Measurements from ENCODE around the gene RRP1B. TPM values are rescaled to one million over a fixed set of nuclear protein-coding genes. Genes with fewer than 3 reads are reported as not detected.
A peak's percentile ranks its signal among the peaks of the same experiment; 100 is the strongest.

Gene RRP1B
- total RNA-seq, 1 experiment from 2014 or later: 55.9 TPM

DNA sequence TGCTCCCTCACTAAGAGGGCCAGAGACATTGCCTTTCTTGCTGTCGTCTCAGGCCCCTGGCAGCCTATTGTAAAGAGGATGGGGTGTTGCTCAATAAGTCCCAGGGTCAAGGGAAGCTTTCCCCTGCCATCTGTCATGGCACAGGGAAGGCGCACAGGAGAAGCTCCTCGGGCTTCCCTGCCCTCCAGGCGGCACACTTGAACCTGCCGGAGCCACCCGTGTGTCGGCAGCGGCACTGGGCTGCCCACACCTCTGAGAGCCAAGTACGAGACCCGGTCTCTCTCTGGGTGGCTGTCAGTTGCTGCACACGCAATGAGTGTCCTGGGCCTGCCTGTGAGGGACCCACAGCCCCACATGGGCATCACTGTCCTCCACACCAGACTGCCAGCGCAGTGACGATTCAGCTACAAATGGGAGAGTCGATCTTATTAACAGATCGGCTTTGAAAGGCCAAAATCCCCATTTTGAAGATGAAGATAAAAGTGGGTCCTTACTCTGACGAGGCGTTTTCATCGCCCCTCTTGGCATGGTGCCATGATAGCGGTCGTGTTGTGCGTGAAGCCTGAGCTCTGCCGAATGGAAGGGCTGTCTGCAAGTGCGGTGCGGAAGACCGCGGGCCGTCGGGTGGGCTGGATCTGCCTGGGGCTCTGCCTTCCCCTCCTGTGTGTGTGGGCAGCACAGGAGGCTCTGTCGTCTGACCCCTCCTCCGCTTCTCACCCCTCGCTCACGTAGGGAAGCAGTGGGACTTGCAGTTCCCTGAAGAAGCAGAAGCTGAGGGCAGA is 30.4 kb downstream of the RRP1B start:
- ChIA-PET RAD21 (ENCODE audit: low non-redundant PET in 1 of 2, low total read pairs in 2 of 2, uncharacterized antibody in 2 of 2, unreplicated experiment in 2 of 2) (no interaction called here), POLR2A (no interaction called here), CTCF (no interaction called here)
- 0 out of 2 replicates have a peak, but pooled peaks cover 4% of the 10 kb centered on the region for H3K79me2 ChIP-seq (ENCODE audit: insufficient read depth, low read length)
- no peak overlapping the region for H3K9ac ChIP-seq (ENCODE audit: low read length)
- no peak overlapping the region for H3K27ac ChIP-seq (ENCODE audit: low read depth, low read length)
- H3K36me3 ChIP-seq (ENCODE audit: control insufficient read depth in 1 of 2, insufficient read depth in 2 of 2, low read length in 2 of 2): peaks cover 54 to 79% of the 10 kb centered on the region in 2 experiments; a peak in 3 of 4 replicates
- H3K9me3 ChIP-seq (ENCODE audit: control insufficient read depth in 1 of 2, insufficient read depth in 1 of 2, low read depth in 1 of 2, low read length in 2 of 2): no peaks in the 10 kb centered on the region
- no peak overlapping the region for H3K4me2 ChIP-seq (ENCODE audit: low read length)
- no peak overlapping the region for H3K4me3 ChIP-seq (replicated peaks in 1 of 2; ENCODE audit: low read depth in 1 of 2, low read length in 2 of 2)
- DNase-seq (ENCODE audit: low read depth, low spot score) (no peak), ATAC-seq (0 out of 2 replicates have a peak, but pooled peaks have one; percentile 15)
- H4K20me1 ChIP-seq (ENCODE audit: insufficient read depth): no peaks in the 10 kb centered on the region
- H3K4me1 ChIP-seq (ENCODE audit: control insufficient read depth in 1 of 2, insufficient read depth in 2 of 2, low read length in 2 of 2): no peaks in the 10 kb centered on the region
- BruUV-seq (replicated peaks): no TSS peak
- TF ChIP-seq, protein P1, sequence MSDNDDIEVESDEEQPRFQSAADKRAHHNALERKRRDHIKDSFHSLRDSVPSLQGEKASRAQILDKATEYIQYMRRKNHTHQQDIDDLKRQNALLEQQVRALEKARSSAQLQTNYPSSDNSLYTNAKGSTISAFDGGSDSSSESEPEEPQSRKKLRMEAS (IDR thresholded peaks at IDR 0.05): no peak
- no peak for TF ChIP-seq TCF7L2 (IDR thresholded peaks at IDR 0.05; ENCODE audit: borderline replicate concordance, extremely low read depth, insufficient read depth, insufficient read length)
- TF ChIP-seq, protein P2, sequence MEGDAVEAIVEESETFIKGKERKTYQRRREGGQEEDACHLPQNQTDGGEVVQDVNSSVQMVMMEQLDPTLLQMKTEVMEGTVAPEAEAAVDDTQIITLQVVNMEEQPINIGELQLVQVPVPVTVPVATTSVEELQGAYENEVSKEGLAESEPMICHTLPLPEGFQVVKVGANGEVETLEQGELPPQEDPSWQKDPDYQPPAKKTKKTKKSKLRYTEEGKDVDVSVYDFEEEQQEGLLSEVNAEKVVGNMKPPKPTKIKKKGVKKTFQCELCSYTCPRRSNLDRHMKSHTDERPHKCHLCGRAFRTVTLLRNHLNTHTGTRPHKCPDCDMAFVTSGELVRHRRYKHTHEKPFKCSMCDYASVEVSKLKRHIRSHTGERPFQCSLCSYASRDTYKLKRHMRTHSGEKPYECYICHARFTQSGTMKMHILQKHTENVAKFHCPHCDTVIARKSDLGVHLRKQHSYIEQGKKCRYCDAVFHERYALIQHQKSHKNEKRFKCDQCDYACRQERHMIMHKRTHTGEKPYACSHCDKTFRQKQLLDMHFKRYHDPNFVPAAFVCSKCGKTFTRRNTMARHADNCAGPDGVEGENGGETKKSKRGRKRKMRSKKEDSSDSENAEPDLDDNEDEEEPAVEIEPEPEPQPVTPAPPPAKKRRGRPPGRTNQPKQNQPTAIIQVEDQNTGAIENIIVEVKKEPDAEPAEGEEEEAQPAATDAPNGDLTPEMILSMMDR (IDR thresholded peaks at IDR 0.05 in 2 of 3, conservative IDR thresholded peaks at IDR 0.05 in 1 of 3; ENCODE audit: borderline replicate concordance in 1 of 3, insufficient read depth in 1 of 3, low read depth in 2 of 3, low read length in 2 of 3): no peak
- TF ChIP-seq ELF1 (IDR thresholded peaks at IDR 0.05; ENCODE audit: borderline replicate concordance, low read depth): no peak
- TF ChIP-seq EZH2phosphoT487 (IDR thresholded peaks at IDR 0.05; ENCODE audit: borderline replicate concordance): no peak
- no peak for TF ChIP-seq SP1 (IDR thresholded peaks at IDR 0.05; ENCODE audit: low read depth)
- H3K9me2 ChIP-seq (ENCODE audit: insufficient read depth): no peaks in the 10 kb centered on the region
- no peaks in the 10 kb centered on the region for H3K27me3 ChIP-seq (ENCODE audit: insufficient read depth, low read length)
- H2AFZ ChIP-seq (ENCODE audit: low read depth, low read length, poor library complexity, severe bottlenecking): no peak overlapping the region
- intact Hi-C loops (cut with micrococcal nuclease): no loop called here
